ENCODE data around the gene CACNA1I. TPM values are rescaled to one million over a fixed set of nuclear protein-coding genes. Genes with fewer than 3 reads are reported as not detected.
A peak's percentile ranks its signal among the peaks of the same experiment; 100 is the strongest.

Gene CACNA1I
- total RNA-seq, 1 experiment from 2014 or later: 0.90 TPM

GRCh38 chr22:39699631-39700360, 129.2 kb downstream of the CACNA1I start:
- Histone ChIP-seq H3K27ac (ENCODE audit: low read depth, low read length, poor library complexity, severe bottlenecking) (no peak overlapping the region), H3K27me3 (replicated peaks; ENCODE audit: insufficient read depth, low read depth, low read length, poor library complexity) (no peaks in the 10 kb centered on the region), H3K9me3 (ENCODE audit: low read depth, low read length, poor library complexity, severe bottlenecking) (no peaks in the 10 kb centered on the region), H3K4me3 (ENCODE audit: low read depth, low read length, poor library complexity, severe bottlenecking) (no peak overlapping the region), H3K36me3 (ENCODE audit: insufficient read depth, low read length, poor library complexity, severe bottlenecking) (no peaks in the 10 kb centered on the region), H3K4me1 (ENCODE audit: insufficient read depth, low read length, poor library complexity, severe bottlenecking) (peaks cover 12% of the 10 kb centered on the region)
- CTCF ChIA-PET: no interaction called here
- peak; percentile 14 for DNase-seq (ENCODE audit: low spot score)
- BruUV-seq (replicated peaks): no TSS peak
- no peak for TF ChIP-seq EZH2 (IDR thresholded peaks at IDR 0.05; ENCODE audit: borderline replicate concordance, low read depth, low read length, poor library complexity, severe bottlenecking)
- TF ChIP-seq CTCF (conservative IDR thresholded peaks at IDR 0.05; ENCODE audit: low read depth, low read length): no peak
- intact Hi-C loops (cut with micrococcal nuclease; ENCODE audit: unreplicated experiment): no loop called here
- POLR2A ChIA-PET (ENCODE audit: low non-redundant PET): no interaction called here

GRCh38 chr22:39700565-39700964, 130.0 kb downstream of the CACNA1I start:
- no peak for DNase-seq (ENCODE audit: low spot score)
- Histone ChIP-seq H3K27me3 (replicated peaks; ENCODE audit: insufficient read depth, low read depth, low read length, poor library complexity) (no peaks in the 10 kb centered on the region), H3K4me1 (ENCODE audit: insufficient read depth, low read length, poor library complexity, severe bottlenecking) (peaks cover 12% of the 10 kb centered on the region), H3K4me3 (ENCODE audit: low read depth, low read length, poor library complexity, severe bottlenecking) (no peak overlapping the region), H3K36me3 (ENCODE audit: insufficient read depth, low read length, poor library complexity, severe bottlenecking) (no peaks in the 10 kb centered on the region), H3K27ac (ENCODE audit: low read depth, low read length, poor library complexity, severe bottlenecking) (no peak overlapping the region), H3K9me3 (ENCODE audit: low read depth, low read length, poor library complexity, severe bottlenecking) (no peaks in the 10 kb centered on the region)
- CTCF ChIA-PET: no interaction called here
- TF ChIP-seq CTCF (conservative IDR thresholded peaks at IDR 0.05; ENCODE audit: low read depth, low read length) (no peak), EZH2 (IDR thresholded peaks at IDR 0.05; ENCODE audit: borderline replicate concordance, low read depth, low read length, poor library complexity, severe bottlenecking) (no peak)
- BruUV-seq (replicated peaks): no TSS peak
- POLR2A ChIA-PET (ENCODE audit: low non-redundant PET): no interaction called here
- intact Hi-C loops (cut with micrococcal nuclease; ENCODE audit: unreplicated experiment): no loop called here

- Histone ChIP-seq H3K9me3 (ENCODE audit: low read depth, low read length, poor library complexity, severe bottlenecking) (no peaks in the 10 kb centered on the region), H3K36me3 (ENCODE audit: insufficient read depth, low read length, poor library complexity, severe bottlenecking) (no peaks in the 10 kb centered on the region), H3K4me3 (ENCODE audit: low read depth, low read length, poor library complexity, severe bottlenecking) (no peak overlapping the region), H3K27ac (ENCODE audit: low read depth, low read length, poor library complexity, severe bottlenecking) (no peak overlapping the region), H3K4me1 (ENCODE audit: insufficient read depth, low read length, poor library complexity, severe bottlenecking) (peaks cover 36% of the 10 kb centered on the region), H3K27me3 (replicated peaks; ENCODE audit: insufficient read depth, low read depth, low read length, poor library complexity) (no peaks in the 10 kb centered on the region)
- BruUV-seq (replicated peaks): no TSS peak
- no peak for TF ChIP-seq EZH2 (IDR thresholded peaks at IDR 0.05; ENCODE audit: borderline replicate concordance, low read depth, low read length, poor library complexity, severe bottlenecking)
- no peak for TF ChIP-seq CTCF (conservative IDR thresholded peaks at IDR 0.05; ENCODE audit: low read depth, low read length)
- intact Hi-C loops (cut with micrococcal nuclease; ENCODE audit: unreplicated experiment): no loop called here
- DNase-seq (ENCODE audit: low spot score): no peak
- CTCF ChIA-PET: no interaction called here
- POLR2A ChIA-PET (ENCODE audit: low non-redundant PET): no interaction called here
Measured at GRCh38 chr22:39703091-39703490, 132.5 kb downstream of the CACNA1I start.
